Measurements from ENCODE around the gene CDKAL1. TPM values are rescaled to one million over a fixed set of nuclear protein-coding genes. Genes with fewer than 3 reads are reported as not detected.
"Not testable (repeated sequence)": the region's sequence is repeated elsewhere in the genome, so short reads cannot be mapped to it uniquely, and the experiment has no call there.

CDKAL1 gene
- total and polyA plus RNA-seq, 8 donors: 13.6 to 20.7 (median 17.5) TPM

DNA sequence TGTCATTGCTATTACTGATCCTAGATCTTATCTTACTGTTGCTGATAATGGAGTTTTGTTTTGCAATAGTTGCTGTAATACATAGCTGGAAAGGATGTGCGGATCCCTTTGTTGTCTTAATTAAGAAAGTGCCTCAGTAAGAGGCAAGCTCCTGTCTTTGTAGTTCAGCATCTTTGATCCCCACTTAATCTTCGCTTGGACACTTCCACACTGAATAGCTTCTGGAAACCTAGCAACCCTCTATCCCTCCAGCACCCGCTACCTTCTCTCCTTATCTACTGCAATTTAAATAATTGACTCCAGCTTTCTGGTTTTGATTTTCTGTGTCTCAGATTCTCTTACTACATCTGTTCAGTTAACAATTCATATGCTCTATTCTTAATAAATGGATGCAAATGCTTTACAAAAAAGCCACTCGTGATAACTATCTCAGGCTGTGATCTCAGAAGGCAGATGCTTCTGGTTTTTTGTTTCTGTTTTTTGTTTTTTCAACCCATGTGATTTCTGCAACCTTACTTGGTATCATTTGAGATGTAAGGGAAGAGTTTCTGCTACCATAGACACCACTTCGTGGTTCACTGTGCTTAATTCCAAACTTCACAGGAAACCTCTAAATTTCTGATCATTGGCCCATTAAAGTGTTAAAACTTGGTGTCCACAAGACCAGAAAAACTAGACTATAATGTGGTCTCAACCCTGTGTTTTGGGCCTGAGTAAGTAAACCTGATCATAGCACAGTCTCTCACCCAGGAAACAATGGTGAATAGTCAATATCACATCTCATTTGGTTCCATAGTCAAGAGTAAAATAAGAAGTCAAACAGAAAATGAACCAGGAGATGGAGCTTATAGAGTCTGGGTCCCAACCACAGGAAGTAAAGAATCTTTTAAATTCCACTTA, 707.2 kb downstream of the CDKAL1 start:
- TF ChIP-seq, protein P1, sequence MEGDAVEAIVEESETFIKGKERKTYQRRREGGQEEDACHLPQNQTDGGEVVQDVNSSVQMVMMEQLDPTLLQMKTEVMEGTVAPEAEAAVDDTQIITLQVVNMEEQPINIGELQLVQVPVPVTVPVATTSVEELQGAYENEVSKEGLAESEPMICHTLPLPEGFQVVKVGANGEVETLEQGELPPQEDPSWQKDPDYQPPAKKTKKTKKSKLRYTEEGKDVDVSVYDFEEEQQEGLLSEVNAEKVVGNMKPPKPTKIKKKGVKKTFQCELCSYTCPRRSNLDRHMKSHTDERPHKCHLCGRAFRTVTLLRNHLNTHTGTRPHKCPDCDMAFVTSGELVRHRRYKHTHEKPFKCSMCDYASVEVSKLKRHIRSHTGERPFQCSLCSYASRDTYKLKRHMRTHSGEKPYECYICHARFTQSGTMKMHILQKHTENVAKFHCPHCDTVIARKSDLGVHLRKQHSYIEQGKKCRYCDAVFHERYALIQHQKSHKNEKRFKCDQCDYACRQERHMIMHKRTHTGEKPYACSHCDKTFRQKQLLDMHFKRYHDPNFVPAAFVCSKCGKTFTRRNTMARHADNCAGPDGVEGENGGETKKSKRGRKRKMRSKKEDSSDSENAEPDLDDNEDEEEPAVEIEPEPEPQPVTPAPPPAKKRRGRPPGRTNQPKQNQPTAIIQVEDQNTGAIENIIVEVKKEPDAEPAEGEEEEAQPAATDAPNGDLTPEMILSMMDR (IDR thresholded peaks at IDR 0.05): no peak
- ATAC-seq: no peak

DNA sequence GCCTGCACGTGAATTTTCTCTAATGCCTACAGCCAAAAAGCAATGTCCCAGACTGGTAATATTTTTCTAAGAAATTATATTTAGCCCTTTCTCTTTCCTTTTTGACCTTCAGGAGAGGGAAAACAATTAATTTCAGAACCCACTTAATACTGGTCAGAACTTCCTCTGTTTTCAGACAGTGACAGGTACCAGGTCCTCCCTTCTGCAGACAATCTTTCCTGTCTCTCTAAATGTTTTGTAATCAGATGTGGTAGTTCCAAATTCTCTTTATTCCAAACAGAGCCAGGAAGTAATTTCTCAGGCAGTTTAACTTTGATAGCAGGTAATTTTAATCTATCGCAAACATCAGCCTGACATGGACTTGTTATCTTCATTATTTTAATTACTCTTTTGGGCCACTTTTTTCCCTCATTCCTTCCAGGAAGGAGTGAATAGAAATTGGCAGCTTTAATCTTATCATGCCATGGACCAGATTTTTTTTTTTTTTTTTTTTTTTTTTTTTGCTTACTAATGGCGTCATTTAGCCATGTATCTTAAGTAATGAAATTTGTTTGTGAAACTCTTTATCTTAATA, 710.7 kb downstream of the CDKAL1 start:
- H3K4me3 ChIP-seq: no peak overlapping the region
- H3K27me3 ChIP-seq: no peaks in the 10 kb centered on the region
- no peak overlapping the region for H3K27ac ChIP-seq
- DNase-seq (no peak), ATAC-seq (no peak)
- no peaks in the 10 kb centered on the region for H3K9me3 ChIP-seq
- intact Hi-C loops (cut with DNase I): no loop called here
- H3K4me1 ChIP-seq: no peaks in the 10 kb centered on the region
- H3K36me3 ChIP-seq: no peaks in the 10 kb centered on the region
- TF ChIP-seq, protein P1 (IDR thresholded peaks at IDR 0.05): no peak

More for the DNA sequence above, 707.2 kb downstream of the CDKAL1 start:
- no peaks in the 10 kb centered on the region for H3K36me3 ChIP-seq
- H3K4me1 ChIP-seq: no peaks in the 10 kb centered on the region
- H3K4me3 ChIP-seq: no peak overlapping the region
- H3K9me3 ChIP-seq: peaks cover 0 to 19% of the 10 kb centered on the region in 2 donors
- DNase-seq: no peak
- intact Hi-C loops (cut with DNase I): no loop called here
- H3K27ac ChIP-seq: no peak overlapping the region
- no peaks in the 10 kb centered on the region for H3K27me3 ChIP-seq

DNA sequence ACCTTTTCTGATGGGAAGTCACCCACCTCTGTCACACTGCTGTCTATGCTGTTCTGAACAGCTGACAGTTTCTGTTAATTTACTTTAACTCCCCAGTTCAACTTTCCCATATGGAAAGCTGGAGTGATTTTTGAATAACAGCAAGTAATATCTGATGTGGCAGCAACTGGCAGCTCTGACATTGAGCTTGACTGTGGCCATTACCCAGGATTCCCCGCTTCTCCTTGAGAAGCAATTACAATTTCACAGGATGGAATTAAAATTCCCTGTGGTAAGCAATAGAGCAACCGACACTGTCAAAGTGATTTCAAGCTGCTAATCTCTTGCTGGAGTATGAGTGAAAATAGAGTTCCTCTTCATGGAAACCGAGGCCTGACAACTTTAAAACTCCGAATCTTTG, 711.2 kb downstream of the CDKAL1 start:
- TF ChIP-seq, protein P1 (IDR thresholded peaks at IDR 0.05): no peak
- ATAC-seq (no peak), DNase-seq (no peak)
- Histone ChIP-seq H3K36me3 (no peaks in the 10 kb centered on the region), H3K27me3 (no peaks in the 10 kb centered on the region), H3K4me3 (no peak overlapping the region), H3K9me3 (no peaks in the 10 kb centered on the region), H3K27ac (no peak overlapping the region), H3K4me1 (no peaks in the 10 kb centered on the region)
- intact Hi-C loops (cut with DNase I): no loop called here

DNA sequence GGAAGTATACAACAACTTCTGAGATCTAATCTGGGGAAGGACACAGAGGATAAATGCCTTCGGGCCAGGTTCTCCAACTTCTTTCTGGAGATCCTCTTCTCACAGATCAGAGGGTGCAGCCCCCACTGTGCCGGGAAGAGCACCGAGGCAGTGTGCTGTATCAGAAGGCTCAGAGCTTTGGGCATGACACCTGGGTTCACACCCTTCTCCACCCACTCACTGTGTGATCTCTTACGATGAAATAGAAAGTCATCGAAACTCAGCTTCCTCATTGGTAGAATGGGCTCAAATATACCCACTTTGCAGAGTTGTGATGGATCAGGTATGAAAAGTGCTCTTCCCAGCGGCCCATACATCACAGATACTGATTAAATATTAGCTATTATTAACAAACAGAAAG, 711.8 kb downstream of the CDKAL1 start:
- H3K4me3 ChIP-seq: no peak overlapping the region
- TF ChIP-seq, protein P1 (IDR thresholded peaks at IDR 0.05): no peak
- no peaks in the 10 kb centered on the region for H3K9me3 ChIP-seq
- no peak for ATAC-seq
- no peak overlapping the region for H3K27ac ChIP-seq
- no peak for DNase-seq
- H3K4me1 ChIP-seq: no peaks in the 10 kb centered on the region
- intact Hi-C loops (cut with DNase I): no loop called here
- no peaks in the 10 kb centered on the region for H3K36me3 ChIP-seq
- no peaks in the 10 kb centered on the region for H3K27me3 ChIP-seq

DNA sequence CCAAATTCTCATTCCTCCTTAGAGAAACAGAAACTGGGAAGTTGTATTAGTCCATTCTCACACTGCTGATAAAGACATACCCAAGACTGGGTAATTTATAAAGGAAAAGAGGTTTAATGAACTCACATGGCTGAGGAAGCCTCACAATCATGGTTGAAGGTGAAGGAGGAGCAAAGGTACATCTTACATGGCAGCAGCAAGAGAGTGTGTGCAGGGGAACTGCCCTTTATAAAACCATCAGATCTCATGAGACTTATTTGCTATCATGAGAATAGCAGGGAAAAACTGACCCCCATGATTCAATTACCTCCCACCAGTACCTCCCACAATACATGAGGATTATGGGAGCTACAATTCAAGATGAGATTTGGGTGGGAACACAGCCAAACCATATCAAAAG, 720.2 kb downstream of the CDKAL1 start:
- H3K27me3 ChIP-seq; H3K36me3 ChIP-seq; H3K27ac ChIP-seq; H3K4me1 ChIP-seq; DNase-seq; H3K4me3 ChIP-seq; intact Hi-C loops (cut with DNase I); H3K9me3 ChIP-seq; ATAC-seq: not testable (repeated sequence)
